ENCODE data around the gene PDCD11.
"Not testable (repeated sequence)": the region's sequence is repeated elsewhere in the genome, so short reads cannot be mapped to it uniquely, and the experiment has no call there.

The PDCD11 gene

DNA sequence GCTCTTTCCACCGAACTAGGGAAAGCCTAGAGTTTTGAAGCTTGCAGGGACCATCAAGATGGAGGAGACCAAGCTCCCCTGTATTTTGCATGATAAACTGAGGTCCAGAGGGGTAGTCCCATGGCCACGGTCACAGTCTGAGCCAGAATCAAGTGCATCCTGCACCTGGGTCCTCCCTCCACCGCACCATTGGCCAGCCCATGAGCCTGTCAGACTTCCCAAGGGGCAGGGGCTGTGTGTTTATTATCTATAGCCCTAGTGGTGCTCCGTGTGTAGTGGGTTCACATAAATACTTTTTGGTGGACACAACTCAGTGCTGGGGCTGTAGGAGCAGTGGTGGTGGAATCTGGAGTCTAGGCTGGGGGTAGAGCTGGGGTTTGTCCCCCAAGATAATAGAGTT lies 79.0 kb downstream of the PDCD11 start:
- DNase-seq: no peak

DNA sequence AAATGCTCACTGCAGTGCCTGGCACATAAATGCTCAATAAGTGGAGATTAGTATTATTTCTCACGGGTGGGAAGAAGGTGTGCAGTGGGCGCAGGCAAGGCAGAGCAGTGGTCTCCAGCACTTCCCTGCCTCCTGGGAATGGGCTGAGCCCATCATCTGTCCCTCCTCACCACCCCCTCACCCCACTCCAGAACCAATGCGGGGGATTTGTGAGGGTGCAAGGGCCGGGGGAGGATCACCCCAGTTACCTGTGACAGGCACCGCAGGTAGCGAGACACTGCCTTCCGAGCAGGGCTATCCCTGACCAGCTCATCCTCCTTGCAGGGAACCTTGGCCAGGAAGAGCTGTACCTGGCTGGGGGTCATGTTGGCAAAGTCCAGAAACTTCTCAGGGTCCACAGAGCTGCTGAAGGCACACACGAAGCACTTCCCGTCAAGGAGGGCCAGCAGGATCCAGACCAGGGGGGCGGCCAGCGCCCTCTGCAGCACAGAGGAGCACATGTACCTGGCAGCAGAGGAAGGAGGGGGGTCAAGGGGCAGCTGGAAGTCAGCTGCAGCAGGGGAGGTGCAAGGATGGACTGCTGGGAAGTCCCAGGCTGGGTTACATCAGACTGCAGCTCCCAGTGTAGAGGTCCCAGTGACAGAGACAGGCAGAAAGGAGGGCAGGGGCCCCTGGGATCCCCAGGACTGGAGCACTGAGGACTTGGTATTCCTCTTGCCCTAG lies 79.8 kb downstream of the PDCD11 start:
- DNase-seq: no peak

DNA sequence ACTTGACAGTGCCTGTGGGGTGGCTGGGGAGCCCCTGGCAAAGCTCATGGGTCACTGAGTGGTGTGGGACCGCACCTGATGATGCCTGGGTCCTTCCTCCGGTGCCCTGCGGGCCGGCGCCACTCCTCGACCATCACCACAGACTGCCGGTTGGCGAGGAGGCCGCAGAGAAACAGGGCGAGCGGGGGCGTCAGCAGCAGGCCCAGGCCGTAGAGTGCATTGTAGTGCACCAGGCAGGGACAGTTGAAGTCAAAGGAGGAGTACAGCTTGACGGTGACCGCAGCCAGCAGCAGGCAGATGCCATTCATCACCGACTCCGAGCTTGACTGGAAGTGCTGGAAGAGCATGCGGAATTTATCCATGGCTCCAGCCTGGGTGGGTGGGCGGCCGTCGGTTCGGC lies 82.2 kb downstream of the PDCD11 start:
- DNase-seq: no peak

DNA sequence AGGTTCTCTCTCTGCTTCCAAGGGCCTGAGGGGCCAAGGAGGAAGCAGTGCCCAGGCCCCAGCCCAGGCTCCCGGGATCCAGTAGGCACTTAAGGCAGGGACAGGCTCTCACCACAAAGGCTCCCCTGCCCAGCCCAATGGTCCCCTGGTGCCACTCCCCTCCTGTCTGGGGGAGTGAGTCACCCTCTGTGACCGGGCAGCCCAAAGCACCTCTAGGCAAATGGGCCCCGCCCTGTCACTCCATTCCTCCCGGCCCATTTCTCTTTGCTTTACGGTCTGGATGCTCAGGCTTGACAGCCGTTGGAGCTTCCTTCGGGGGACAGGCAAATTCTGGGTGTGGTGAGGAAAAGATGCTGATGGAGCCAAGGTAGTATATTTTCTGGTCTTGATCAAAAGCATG lies 82.7 kb downstream of the PDCD11 start, which contains the start of gene CALHM3:
CALHM3 (minus strand) TSS at position 106 of the 400 bp plus-strand sequence. CDS start 208 bp downstream, outside the sequence.
- DNase-seq: no peak

DNA sequence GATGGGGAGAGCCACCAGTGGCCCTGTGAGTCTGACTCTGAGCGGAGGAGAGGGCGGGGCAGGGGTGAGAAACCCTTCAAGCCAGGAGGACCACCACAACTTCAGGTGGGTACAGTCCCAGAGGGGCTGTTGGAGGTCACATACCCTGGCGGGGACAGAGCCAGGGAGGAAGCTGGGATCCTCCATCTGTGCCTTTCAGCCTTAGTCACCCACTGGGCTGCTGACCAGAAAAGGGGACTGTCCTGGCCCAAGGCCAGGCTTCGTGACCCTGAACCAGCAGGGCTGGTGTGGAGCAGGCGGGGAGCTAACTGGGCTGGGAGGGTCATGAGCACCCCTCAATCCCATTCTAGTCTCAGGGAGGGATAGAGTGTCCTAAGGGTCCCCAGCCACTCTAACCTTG lies 84.1 kb downstream of the PDCD11 start:
- DNase-seq: no peak

DNA sequence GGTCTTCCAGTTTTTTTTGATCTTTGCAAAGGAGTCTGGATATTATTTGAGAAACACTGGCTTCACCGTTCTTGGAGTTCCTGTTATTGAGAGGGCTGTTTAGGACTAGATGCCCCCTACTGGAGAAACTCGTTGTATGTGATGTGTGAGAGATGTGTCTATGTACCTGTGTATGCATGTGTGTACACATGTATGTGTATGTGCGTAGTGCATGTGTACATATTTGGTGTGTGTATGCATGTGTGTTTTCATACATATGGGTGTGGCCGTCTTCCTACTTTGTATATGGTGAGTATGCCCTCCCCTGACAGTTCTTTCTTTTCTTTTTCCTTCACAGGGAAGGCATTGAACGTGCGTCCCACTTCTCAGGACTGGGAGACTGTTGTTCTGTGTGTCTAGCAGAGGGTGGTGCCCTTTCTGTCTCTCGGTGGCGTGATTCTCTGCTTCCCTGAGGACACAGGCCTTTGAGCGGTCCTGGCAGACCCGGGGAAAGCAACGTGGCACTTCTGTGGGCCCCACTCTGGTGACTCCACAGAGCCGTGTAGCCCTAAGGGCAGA lies 85.6 kb downstream of the PDCD11 start:
- DNase-seq: peak; percentile 49

DNA sequence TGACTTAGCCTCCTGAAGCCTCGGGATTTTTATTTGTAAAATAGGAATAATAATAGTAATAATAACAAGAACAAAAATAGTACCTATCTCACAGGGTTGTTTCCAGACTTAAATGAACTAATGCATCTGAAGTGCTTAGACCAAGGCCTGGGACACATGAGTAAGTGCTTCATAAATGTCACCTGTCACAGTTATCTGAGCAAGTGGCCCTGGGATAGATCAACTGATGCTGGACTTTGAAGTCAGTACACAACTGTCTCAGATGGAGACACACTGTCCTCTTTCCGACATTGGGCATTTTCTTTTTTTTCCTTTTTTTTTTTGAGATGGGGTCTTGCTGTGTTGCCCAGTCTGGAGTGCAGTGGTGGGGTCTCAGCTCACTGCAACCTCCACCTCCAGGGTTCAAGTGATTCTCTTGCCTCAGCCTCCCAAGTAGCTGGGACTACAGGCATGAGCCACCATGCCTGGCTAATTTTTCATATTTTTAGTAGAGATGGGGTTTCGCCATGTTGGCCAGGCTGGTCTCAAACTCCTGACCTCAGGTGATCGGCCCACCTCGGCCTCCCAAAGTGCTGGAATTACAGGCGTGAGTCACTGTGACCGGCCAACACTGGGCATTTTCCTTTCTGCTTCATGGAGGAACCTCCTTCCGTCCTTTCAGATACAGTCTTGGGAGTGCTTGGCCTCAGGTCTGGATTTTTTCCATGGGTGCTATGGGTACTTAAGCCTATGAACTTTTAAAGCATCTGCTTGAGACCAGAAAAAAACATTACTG lies 90.4 kb downstream of the PDCD11 start:
- DNase-seq: not testable (repeated sequence)

DNA sequence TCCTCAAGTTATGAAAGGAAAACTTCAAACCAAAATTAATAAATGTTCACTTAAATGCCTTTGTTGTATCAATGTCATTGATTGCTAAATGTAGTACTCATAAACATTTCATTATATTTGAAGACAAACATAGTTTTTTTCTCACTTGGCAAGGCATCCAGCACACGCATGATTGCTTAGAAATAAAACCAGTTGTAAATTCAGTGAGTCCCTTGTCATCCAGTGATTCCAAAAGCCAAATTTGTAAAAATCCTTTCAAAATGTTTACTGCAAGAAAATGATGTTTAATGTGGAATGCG lies 90.9 kb downstream of the PDCD11 start:
- DNase-seq: no peak

DNA sequence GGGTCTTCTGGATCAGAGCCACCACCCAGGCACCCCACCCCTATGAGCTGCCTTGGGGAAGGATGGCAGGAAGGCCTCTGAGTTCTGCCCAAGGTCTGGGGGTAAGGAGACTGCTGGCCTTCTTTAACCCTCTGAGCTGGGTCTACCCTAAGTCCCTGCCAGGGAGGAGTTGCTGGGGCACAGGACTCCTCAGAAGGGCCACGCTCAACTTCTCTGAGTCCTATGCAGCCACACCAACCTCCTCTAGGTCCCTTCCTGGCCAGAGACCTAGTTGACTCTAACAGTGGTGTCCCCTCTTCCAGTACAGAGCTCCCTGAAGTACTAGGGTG lies 94.5 kb downstream of the PDCD11 start:
- DNase-seq: no peak

DNA sequence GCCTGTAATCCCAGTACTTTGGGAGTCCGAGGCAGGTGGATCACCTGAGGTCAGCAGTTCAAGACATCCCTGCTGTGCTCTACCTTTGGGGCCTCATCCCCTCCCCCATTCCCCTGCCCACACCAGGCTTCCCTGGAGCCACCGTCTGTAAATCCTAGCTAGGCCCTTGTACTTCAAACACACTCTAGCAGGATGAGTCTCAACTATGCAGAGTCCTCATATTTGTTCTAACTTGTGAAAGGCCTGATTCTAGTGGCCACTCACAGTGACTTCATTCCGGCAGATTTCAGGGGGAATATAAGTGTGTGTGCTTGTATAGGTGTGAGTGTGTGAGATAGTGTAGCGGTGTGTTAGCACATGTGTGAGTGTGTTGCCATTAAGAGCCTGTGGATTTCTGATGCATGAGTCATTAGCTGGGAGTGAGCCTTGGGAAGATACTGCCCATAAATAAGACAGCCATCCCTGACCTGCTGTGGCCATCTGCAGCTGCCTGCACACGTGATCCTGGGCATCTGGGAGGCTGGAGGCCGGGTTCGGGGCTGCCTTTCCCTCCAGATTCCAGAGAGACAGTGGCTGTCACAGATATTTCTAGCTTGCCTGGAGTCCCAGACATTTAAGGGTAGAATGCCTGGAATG lies 95.4 kb downstream of the PDCD11 start:
- no peak for DNase-seq

DNA sequence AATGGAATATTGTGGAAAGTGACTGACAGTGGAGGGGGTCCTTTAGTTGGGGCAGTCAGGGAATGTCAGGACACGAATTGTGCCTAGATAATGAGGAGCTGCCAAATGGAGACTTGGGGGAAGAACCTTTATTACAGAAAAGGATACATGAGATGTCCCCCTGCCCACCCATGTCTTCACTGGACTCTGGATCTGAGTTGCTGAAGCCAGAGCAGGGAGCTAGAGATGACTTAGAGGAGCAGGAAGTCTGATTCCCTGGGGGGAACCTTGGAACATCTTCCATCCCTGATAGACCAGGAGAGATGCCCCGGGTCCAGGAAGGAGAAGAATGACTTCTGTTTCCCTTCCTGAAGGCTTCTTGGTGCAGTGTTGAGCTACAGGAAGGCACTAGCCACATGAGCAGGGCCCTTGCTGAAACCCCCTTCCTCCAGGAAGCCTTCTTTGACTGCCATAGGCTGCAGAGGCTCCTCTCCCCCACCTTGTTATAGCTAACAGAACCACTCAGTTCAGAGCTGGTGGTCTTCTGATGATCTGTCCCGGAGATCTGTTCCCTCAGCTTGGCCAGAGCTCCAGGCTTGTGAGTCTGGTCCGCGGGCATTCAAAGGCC lies 96.3 kb downstream of the PDCD11 start:
- no peak for DNase-seq

DNA sequence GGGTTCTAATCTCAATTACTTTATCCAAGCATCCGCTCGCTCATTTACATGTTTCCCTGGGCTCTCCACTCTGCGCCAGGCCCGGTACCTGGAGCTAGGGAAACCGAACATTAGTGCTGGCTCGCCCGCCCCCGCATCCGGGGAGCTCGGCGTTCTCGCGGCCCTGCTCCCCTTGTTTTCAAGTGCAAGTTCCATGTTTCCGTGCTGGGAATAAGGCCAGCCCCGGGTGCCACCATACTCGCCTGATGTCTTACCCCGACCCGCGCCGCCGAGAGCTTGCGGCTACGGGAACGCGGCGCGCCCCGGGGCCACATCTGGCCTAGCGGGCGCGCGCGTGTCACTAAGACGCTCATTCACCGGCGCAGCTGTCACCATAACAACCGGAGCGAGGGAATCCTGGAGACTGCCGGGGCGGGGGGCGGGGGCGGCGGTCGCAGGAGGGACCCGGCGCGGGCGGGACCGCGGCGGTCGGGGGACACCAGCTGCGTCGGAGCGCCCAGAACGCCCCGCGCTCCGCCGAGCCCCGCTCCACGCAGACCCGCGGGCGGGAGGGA lies 97.0 kb downstream of the PDCD11 start, which contains the start of gene NEURL1:
NEURL1 (plus strand) TSS at position 344 of the 554 bp plus-strand sequence. CDS start 683 bp downstream, outside the sequence.
- no peak for DNase-seq

DNA sequence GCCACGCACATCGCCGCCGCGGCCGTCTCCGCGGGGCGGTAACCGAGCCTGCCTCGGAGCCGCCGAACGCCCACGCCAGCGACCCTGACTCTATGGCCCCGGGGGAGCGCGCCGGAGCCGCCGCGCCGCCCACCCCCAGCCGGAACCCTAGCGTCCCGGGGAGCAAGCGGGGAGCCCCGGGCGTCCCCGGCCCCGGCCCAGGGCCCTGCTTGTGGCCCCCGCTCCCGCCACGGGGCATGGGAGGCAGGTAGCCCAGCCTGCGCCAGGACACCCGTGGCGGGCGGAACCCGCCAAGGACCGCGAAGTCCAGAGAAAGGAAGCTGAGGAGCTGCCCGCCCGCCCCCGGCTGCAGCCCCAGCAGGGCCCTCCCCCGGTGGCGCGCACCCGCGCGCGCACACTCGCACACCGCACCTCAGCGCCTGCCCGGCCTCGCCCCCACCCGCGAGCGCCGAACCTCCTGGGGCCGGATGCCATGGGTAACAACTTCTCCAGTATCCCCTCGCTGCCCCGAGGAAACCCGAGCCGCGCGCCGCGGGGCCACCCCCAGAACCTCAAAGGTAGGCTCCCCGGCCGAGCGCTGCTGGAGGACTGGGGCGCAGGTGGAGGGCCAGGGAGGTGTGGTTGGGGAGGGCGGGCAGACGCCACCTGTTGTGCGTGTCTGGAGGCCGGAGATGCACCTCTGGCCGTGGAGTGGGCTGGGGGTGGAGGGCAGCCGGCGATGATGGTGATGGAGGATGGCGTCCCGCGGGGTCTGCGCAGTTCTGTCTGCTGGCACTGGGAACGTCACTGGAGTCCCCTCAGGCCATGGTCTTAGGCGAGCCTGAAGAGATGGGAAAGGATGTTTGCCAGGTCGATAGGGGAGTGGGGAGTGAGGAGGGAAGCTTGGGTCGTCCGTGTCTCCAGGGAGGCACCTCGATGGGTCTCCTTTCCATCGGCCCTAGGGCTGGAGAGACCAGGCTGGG lies 97.8 kb downstream of the PDCD11 start:
- DNase-seq: no peak

DNA sequence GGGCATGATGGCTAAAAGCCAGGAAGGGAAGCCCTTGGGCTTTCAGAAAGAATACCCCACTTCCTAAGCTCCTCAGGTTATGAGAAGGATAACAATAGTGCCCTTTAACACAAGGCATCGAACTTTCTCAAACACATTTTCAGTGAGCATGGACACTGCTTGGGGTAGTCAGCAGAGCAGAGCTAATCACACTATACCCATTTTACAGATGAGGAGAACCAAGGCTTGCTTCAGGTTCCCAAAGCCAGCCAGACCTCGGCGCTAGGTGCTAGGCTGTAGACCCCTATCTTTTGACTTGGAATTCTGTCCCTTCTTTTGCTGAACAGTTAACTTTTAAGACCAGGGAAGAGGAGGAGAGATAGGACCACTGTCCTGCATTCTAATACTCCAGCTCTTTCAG lies 98.9 kb downstream of the PDCD11 start:
- no peak for DNase-seq

Measured in NCI-H748 treated with DMSO at 0.1 percent for 48 hours (cell line).